ENCODE data around the gene HACL1. TPM values are rescaled to one million over a fixed set of nuclear protein-coding genes. Genes with fewer than 3 reads are reported as not detected.

Gene HACL1
- total and polyA plus RNA-seq, 2 donors (not counting 3 experiments of a cell fraction or from before 2014, with no cell fraction given): 16.5 to 27.4 TPM

DNA sequence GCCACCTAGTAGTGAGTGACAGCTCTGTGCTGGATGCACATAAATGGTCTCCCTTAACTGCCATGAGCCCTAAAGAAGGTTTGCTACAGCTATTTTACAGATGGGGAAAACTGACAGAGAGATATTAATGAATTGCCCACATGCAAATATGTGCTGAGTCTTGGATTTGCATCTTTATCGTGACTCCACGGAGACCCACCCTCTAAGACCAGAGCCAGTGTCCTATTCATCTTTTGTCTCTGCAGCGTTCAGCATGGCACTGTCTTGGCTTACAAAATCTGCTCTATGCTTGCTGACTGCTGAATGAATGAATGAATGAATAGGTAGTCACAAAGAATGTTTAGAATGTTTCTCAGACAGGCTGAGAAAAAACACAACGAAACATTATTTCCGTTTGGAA, 48.5 kb upstream of the HACL1 start:
- Histone ChIP-seq H3K9me1 (replicated peaks; ENCODE audit: control insufficient read depth, extremely low read depth, insufficient read depth, low read length) (no peaks in the 10 kb centered on the region), H3K36me3 (ENCODE audit: control insufficient read depth in 2 of 2, extremely low read depth in 1 of 2, insufficient read depth in 2 of 2, low read length in 2 of 2) (no peaks in the 10 kb centered on the region), H3K4me1 (ENCODE audit: control insufficient read depth, extremely low read depth, insufficient read depth, low read length) (peaks cover 39% of the 10 kb centered on the region), H3K4me2 (ENCODE audit: insufficient read depth, low read length) (no peak overlapping the region), H3K27me3 (ENCODE audit: control insufficient read depth in 2 of 2, insufficient read depth in 2 of 2, low read length in 2 of 2) (no peaks in the 10 kb centered on the region), H2AFZ (ENCODE audit: low read depth, low read length) (no peak overlapping the region), H4K20me1 (replicated peaks; ENCODE audit: control insufficient read depth, extremely low read depth, insufficient read depth, low read length) (no peaks in the 10 kb centered on the region), H3K9ac (replicated peaks; ENCODE audit: extremely low read depth, insufficient read depth, low read length) (no peak overlapping the region), H3K79me2 (ENCODE audit: control insufficient read depth, insufficient read depth, low read length) (no peaks in the 10 kb centered on the region), H3K9me3 (replicated peaks; ENCODE audit: control insufficient read depth, insufficient read depth, low read length) (no peaks in the 10 kb centered on the region), H3K27ac (ENCODE audit: insufficient read depth, low read depth, low read length) (no peak overlapping the region), H3K4me3 (replicated peaks in 1 of 3; ENCODE audit: insufficient read depth in 1 of 3, low read depth in 1 of 3, low read length in 3 of 3) (no peak overlapping the region)
- ChIA-PET CTCF (interaction anchor here (0.9 to 2.2 kb wide), 3 partner anchors 14 to 19 kb away, joined by 3 to 11 read pairs (median 3); no protein-coding TSS in a partner anchor), POLR2A (no interaction called here)
- no peak for DNase-seq (ENCODE audit: low read depth, low spot score)
- intact Hi-C loops (cut with micrococcal nuclease) (no loop called here), dilution Hi-C loops (cut with MboI; ENCODE audit: extremely low pct_ligation_motif_present, low sequenced_read_pairs) (loop anchor here (25.0 kb wide), 1 partner anchor 412 kb away; no protein-coding TSS in a partner anchor)
- BruUV-seq (replicated peaks): no TSS peak
- no peak for TF ChIP-seq EZH2 (IDR thresholded peaks at IDR 0.05; ENCODE audit: borderline replicate concordance, low read depth, low read length, severe bottlenecking)
- no peak for TF ChIP-seq JUN (IDR thresholded peaks at IDR 0.05; ENCODE audit: borderline replicate concordance, insufficient read depth, insufficient read length, low read depth)
- no peak for TF ChIP-seq FOS (IDR thresholded peaks at IDR 0.05; ENCODE audit: borderline replicate concordance, insufficient read depth, low read length)
- TF ChIP-seq POLR2A (IDR thresholded peaks at IDR 0.05; ENCODE audit: low read depth, low read length): no peak
- FAIRE-seq: no peak

- H3K27me3 ChIP-seq (ENCODE audit: control insufficient read depth in 2 of 2, insufficient read depth in 2 of 2, low read length in 2 of 2): no peaks in the 10 kb centered on the region
- no peak for FAIRE-seq
- H4K20me1 ChIP-seq (replicated peaks; ENCODE audit: control insufficient read depth, extremely low read depth, insufficient read depth, low read length): no peaks in the 10 kb centered on the region
- H3K27ac ChIP-seq (ENCODE audit: insufficient read depth, low read depth, low read length): no peak overlapping the region
- BruUV-seq (replicated peaks): no TSS peak
- TF ChIP-seq MYC (IDR thresholded peaks at IDR 0.05; ENCODE audit: low read depth, low read length) (no peak), JUN (IDR thresholded peaks at IDR 0.05; ENCODE audit: borderline replicate concordance, insufficient read depth, insufficient read length, low read depth) (no peak)
- TF ChIP-seq, protein P1, sequence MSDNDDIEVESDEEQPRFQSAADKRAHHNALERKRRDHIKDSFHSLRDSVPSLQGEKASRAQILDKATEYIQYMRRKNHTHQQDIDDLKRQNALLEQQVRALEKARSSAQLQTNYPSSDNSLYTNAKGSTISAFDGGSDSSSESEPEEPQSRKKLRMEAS (IDR thresholded peaks at IDR 0.05; ENCODE audit: insufficient read depth, insufficient read length): no peak
- TF ChIP-seq, protein P2, sequence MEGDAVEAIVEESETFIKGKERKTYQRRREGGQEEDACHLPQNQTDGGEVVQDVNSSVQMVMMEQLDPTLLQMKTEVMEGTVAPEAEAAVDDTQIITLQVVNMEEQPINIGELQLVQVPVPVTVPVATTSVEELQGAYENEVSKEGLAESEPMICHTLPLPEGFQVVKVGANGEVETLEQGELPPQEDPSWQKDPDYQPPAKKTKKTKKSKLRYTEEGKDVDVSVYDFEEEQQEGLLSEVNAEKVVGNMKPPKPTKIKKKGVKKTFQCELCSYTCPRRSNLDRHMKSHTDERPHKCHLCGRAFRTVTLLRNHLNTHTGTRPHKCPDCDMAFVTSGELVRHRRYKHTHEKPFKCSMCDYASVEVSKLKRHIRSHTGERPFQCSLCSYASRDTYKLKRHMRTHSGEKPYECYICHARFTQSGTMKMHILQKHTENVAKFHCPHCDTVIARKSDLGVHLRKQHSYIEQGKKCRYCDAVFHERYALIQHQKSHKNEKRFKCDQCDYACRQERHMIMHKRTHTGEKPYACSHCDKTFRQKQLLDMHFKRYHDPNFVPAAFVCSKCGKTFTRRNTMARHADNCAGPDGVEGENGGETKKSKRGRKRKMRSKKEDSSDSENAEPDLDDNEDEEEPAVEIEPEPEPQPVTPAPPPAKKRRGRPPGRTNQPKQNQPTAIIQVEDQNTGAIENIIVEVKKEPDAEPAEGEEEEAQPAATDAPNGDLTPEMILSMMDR (IDR thresholded peaks at IDR 0.05; ENCODE audit: extremely low read depth in 1 of 2, insufficient read depth in 1 of 2, low read depth in 1 of 2, low read length in 2 of 2): no peak
- H3K4me2 ChIP-seq (ENCODE audit: insufficient read depth, low read length): no peak overlapping the region
- no peaks in the 10 kb centered on the region for H3K79me2 ChIP-seq (ENCODE audit: control insufficient read depth, insufficient read depth, low read length)
- no peak overlapping the region for H2AFZ ChIP-seq (ENCODE audit: low read depth, low read length)
- no peaks in the 10 kb centered on the region for H3K36me3 ChIP-seq (ENCODE audit: control insufficient read depth in 2 of 2, extremely low read depth in 1 of 2, insufficient read depth in 2 of 2, low read length in 2 of 2)
- no peak overlapping the region for H3K9ac ChIP-seq (replicated peaks; ENCODE audit: extremely low read depth, insufficient read depth, low read length)
- H3K9me3 ChIP-seq (replicated peaks; ENCODE audit: control insufficient read depth, insufficient read depth, low read length): no peaks in the 10 kb centered on the region
- POLR2A ChIA-PET: no interaction called here
- dilution Hi-C loops (cut with MboI; ENCODE audit: extremely low pct_ligation_motif_present, low sequenced_read_pairs): loop anchor here (25.0 kb wide), 1 partner anchor 413 kb away; no protein-coding TSS in a partner anchor
- no peaks in the 10 kb centered on the region for H3K9me1 ChIP-seq (replicated peaks; ENCODE audit: control insufficient read depth, extremely low read depth, insufficient read depth, low read length)
- no peak for DNase-seq (ENCODE audit: low read depth, low spot score)
- H3K4me3 ChIP-seq (replicated peaks in 1 of 3; ENCODE audit: insufficient read depth in 1 of 3, low read depth in 1 of 3, low read length in 3 of 3): no peak overlapping the region
- CTCF ChIA-PET: interaction anchor here (0.9 to 1.1 kb wide), 2 partner anchors 13 to 18 kb away, joined by 3 read pairs; no protein-coding TSS in a partner anchor
- H3K4me1 ChIP-seq (ENCODE audit: control insufficient read depth, extremely low read depth, insufficient read depth, low read length): peaks cover 44% of the 10 kb centered on the region
- intact Hi-C loops (cut with micrococcal nuclease): no loop called here
These were observed 48.0 kb upstream of the HACL1 start for GRCh38 chr3:15649341-15649740.
